H7 (cell line): ENCODE data around the gene TOMM40. TPM values are rescaled to one million over a fixed set of nuclear protein-coding genes. Genes with fewer than 3 reads are reported as not detected.
A peak's percentile ranks its signal among the peaks of the same experiment; 100 is the strongest.

Experiments
- DNase-seq: peaks from one replicate; pipeline ENCODE4 v3.0.0; 2012
- H3K27me3 ChIP-seq: 2 replicates; pipeline ENCODE4 v1.6.0; 2011; ENCODE audit warnings: mild to moderate bottlenecking, low read length; ENCODE audit not compliant: control insufficient read depth, insufficient read depth
- H3K36me3 ChIP-seq: replicated peaks from 2 replicates; pipeline ENCODE4 v1.5.1; 2011; ENCODE audit warnings: low read length; ENCODE audit not compliant: control insufficient read depth, insufficient read depth
- H3K4me3 ChIP-seq: 2 replicates; pipeline ENCODE4 v1.5.1; 2011; ENCODE audit warnings: low read depth, mild to moderate bottlenecking, control low read depth, low read length, moderate library complexity; ENCODE audit not compliant: insufficient read depth
- total RNA-seq: library from RNA; depleted of rRNA; stranded (reverse); fragments of >200 nt; shearing (Covaris generic); gene quantifications from 2 replicates; pipeline ENCODE4 v1.2.3, GENCODE V29; 2014; rRNA removed

Gene TOMM40
- 160 and 204 TPM in 2 replicates for total RNA-seq

DNA sequence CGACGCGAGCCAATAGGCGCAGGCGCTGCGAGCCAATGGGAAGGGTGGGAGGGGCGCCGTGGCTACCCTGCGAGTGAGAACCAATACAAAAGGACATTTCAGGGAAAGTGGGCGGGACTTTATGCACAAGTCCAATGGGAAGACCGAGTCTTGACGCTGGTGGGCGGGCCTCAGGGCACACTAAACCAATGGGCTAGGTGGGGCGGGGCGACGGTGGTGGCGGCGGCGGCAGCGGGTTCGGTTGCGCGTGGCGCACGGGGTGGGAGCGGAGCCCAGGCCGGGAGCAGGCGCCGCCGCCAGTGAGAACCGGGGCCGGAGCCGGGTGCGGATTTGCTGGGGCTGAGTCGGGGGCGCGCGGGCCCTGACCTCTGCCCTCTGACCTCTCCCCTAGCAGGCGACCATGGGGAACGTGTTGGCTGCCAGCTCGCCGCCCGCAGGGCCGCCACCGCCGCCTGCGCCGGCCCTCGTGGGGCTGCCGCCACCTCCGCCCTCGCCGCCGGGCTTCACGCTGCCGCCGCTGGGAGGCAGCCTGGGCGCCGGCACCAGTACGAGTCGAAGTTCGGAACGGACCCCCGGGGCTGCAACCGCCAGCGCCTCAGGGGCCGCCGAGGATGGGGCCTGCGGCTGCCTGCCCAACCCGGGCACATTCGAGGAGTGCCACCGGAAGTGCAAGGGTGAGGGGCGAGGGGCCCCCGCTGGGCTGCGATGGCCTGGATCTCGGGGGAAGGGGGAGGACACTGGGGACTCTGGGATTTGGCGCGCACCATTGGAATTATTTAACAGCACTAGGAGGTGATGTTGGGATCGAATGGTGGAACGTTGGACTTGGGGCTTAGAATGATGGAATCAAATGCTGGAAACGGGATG lies at the start of gene TOMM40:
TOMM40 (plus strand) TSS at position 239 of the 867 bp plus-strand sequence; CDS start at position 401, 162 bp downstream.
- peak; percentile 86 for DNase-seq

DNA sequence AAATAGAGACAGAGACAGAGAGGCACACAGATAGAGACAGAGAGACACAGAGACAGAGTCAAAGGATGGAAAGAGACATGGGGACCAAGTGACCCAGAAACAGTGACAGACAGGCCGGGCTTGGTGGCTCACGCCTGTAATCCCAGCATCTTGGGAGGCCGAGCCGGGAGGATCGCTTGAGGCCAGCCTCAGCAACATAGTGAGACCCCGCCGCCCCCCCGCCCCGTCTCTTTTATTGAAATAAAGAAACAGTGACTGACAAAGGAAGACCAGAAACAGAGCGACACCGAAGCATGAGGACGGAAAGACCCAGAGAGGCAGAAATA lies 45.8 kb upstream of the TOMM40 start:
- no peaks in the 10 kb centered on the region for H3K27me3 ChIP-seq
- DNase-seq = no peak
- H3K4me3 ChIP-seq = peak overlapping the region; percentile 69; the same call in 1 of the 2 replicates

More for the DNA sequence above, at the start of gene TOMM40:
- Histone ChIP-seq H3K36me3 (peaks cover 31% of the 10 kb centered on the region), H3K4me3 (peak within 1 kb of the TSS; percentile 80), H3K27me3 (no peaks in the 10 kb centered on the region)

DNA sequence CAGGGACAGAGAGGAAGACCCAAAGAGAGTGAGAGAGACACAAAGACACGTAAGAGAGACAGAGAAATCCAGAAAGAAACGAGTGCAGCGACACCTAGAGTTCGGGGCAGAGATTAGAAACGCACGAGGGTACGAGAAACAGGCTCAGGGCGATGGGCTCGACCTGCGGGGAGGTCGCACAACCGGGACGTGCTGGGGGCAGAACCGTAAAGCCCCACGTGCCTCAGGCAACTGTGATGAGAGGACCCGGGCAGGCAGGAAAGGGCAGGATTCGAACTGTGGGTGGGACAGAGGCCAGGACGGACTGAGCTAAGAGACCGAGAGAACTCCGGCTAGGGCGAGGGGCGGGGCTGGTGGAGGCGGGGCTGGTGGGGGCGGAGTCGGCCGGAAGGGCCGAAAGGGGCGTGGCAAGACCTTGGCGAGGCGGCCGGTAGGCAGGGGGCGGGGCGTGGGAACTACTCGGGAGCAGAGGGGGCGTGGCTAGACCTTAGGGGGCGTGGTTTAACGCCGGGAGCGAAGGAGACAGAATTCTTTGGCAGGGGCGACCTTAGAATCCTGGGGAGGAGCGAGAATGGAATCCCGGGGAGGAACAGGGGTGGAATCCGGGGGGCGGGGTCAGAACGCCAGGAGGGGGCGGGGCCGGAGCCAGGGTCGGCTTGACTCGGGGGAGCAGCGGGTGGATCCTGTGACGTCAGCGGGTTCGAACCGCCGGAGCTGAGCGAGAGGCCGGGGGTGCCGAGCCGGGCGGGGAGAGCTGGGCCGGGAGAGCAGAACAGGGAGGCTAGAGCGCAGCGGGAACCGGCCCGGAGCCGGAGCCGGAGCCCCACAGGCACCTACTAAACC lies 45.2 kb upstream of the TOMM40 start, which contains the start of gene NECTIN2:
NECTIN2 (plus strand) TSS at position 686 of the 843 bp plus-strand sequence. CDS start 229 bp downstream, outside the sequence.
- Histone ChIP-seq H3K36me3 (no peaks in the 10 kb centered on the region; the same call in 1 of the 2 replicates), H3K27me3 (no peaks in the 10 kb centered on the region), H3K4me3 (peak within 1 kb of the TSS; percentile 100)
- peak; percentile 99 for DNase-seq

More for the DNA sequence above, 45.8 kb upstream of the TOMM40 start:
- H3K36me3 ChIP-seq = no peaks in the 10 kb centered on the region; the same call in 1 of the 2 replicates

DNA sequence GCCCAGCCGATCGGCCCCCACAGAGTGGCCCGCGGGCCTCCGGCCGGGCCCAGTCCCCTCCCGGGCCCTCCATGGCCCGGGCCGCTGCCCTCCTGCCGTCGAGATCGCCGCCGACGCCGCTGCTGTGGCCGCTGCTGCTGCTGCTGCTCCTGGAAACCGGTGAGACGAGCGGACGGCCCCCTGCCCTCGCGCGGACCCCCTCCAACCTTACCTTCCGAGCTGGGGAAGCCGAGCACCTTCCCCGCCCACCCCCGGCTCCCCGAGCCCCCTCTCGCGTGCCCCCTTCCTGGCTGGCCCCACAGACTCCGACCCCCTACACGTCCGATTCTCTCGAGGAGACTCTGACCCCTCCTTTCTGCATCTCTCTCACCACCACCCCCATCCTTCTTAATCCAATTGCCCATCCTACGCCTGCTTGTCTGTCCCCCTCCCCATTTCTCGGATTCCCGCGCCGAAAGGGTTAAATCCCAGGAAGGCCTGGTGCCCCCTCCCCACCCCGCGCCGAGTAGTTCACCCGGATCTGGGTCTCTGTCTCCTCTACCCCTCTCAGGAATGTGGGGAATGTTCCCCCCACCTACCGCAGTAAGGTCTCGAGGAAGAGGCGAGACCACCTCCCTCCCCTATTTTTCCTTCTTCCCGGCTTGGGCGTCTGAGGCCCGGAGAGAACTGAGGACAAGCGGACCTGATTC lies 44.5 kb upstream of the TOMM40 start:
- DNase-seq = peak; percentile 94
- Histone ChIP-seq H3K4me3 (peak overlapping the region; percentile 100), H3K27me3 (no peaks in the 10 kb centered on the region), H3K36me3 (peaks cover 1% of the 10 kb centered on the region)

DNA sequence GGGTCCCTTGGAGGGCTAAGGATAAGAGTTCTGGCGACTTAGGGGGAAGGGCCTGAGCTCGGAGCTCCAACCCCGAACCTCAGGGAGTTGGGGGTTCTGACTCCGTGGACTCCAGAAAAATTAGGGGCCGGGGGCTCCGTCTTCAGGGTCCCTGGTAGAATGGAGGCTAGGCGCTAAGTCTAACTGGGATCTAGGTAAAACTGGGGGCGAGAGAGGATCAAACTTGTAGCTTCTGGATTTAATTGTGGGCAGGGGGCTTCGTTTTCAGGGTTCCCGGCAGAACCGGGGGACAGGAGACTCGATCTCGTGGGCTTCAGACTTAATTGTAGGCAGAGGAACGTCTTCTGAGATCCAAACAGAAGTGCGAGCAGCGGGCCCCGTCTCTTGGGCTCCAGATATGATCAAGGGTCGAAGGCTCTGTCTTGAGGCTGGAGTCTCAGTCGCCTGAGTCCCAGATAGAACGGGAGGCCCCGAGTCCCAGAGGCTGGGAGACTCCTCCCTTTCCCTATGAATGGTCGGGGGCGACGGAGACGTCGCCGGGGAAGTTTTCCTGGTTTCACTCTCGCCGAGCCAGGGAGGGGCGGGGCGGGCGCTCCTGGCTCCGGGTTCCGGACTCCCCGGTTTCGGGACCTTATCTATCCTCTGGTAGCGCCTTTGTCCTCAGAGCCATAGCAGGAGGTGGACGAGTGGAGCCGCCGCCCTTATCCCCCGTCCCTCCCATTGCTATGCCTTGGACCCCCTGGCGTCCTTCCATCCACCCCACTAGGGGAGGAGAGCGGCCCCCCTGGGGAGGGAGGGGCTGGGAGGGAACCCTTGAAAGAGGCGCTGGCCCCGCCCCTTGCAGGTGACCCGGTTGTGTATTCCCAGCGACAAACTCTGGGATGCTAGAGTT lies 43.7 kb upstream of the TOMM40 start:
- no peaks in the 10 kb centered on the region for H3K27me3 ChIP-seq
- peak; percentile 76 for DNase-seq
- H3K36me3 ChIP-seq = peaks cover 1% of the 10 kb centered on the region

DNA sequence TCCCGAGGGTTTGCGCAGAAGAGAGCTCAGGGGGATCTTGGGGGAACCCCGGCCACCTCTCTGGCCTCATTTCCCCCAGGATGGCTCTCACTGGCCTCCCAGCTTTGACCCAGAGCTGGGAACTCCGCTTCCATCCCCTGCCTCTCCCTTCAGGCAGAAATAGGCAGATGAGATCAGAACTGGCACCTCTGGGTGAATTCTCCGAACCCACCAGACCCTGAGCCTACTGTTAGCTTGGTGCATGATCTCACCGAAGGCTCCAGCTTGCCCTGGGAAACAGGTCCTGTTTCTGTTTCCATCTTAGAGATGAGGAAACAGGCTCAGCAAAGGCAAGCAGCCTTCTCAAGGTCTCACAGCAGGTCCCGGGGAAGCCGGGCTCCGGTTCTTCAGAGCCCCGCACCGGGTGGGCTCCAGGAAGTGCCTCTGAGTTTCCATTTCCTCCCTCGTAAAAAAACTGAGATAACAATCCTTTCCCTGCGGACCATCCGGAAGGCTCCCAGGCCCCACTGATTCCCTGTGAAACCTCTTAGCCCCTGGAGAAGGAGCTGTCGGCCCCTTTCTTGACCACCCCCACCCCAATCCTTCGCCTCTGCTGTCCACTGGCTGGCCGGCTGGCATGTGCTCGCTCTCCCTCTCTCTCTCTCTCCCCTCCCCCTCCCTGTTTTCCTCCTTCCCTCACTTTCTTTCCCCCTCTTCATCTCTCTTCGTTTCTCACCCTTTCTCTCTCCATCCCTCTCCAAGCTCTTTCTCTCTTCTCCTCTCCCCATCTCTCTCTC lies 42.8 kb upstream of the TOMM40 start:
- peaks cover 1% of the 10 kb centered on the region for H3K36me3 ChIP-seq
- no peaks in the 10 kb centered on the region for H3K27me3 ChIP-seq
- peak; percentile 82 for DNase-seq
- H3K4me3 ChIP-seq = peak overlapping the region; percentile 100

More for the DNA sequence above, 43.7 kb upstream of the TOMM40 start:
- H3K4me3 ChIP-seq = peak overlapping the region; percentile 100

DNA sequence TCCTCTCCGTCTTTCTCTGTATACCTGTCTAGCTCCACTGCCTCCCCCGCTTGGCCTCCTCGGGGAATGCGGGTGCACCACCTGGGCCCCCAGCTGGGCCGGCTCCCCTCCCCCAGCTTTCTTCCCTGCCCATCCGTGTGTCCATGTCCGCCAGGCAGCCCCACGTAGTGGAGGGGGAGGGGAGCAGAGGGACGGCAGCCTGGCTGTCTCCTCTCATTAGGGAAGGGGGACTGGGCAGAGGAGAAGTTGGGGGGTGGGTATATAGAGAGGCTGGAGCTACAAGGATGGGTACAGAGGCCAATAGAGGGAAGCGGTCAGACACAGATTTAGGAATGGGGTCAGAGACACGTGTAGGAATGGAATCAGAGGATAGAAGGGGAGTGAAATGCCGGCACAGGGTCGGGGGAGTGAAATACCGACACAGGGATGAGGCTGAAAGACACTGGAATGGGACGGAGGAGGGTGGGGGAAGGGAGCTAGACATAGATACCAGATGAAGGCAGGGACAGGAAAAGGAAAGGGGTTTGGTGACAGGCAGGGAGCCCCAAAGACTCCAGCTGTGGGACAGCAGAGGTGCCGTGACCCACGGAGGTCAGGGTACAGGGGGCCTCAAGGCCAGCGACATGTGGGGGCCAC lies 42.1 kb upstream of the TOMM40 start:
- peak overlapping the region; percentile 100 for H3K4me3 ChIP-seq
- no peaks in the 10 kb centered on the region for H3K27me3 ChIP-seq
- H3K36me3 ChIP-seq = peaks cover 1% of the 10 kb centered on the region
- DNase-seq = peak; percentile 60

DNA sequence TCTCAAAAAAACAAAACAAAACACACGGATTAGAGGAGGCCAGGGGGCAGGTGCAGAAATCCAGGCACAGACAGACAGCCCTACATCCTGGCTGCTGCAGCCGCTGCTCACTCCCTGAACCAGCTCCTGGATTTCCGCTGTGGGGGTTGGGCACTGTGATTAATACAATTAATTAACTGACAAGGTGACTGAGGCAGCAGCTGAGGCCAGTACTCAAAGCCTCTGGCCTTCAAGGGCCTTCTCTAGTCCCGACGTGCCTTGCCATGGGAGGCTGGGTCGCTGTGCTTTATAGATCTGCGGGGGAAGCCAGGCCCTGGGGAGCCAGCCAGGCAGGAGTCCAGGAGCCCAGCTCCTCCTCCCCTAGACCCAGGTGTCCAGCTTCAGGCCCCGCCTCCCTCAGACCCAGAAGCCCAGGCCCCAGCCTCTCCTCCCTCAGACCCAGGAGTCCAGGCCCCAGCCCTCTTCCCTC lies 40.4 kb upstream of the TOMM40 start:
- peak; percentile 49 for DNase-seq

DNA sequence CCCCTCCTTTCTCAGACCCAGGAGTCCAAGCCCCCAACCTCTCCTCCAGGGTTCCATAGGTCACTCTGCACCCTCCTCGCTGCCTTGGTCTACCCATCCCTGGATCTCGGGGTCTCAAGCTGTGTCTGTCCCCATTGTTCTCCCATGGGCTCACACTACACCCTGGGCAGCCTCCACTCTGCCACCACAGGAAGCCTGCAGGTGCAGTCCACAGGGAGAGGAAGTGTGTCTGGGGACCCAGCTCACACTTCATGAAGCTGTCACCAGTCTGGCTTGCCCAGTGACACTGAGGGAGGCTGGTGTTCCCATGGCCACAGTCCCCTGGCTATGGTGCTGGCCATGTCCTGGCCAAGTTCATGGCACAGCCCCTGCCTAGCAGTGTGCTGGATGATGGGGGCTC lies 39.6 kb upstream of the TOMM40 start:
- H3K36me3 ChIP-seq = peaks cover 2% of the 10 kb centered on the region
- no peak overlapping the region for H3K4me3 ChIP-seq

More for the DNA sequence above, 40.4 kb upstream of the TOMM40 start:
- Histone ChIP-seq H3K4me3 (no peak overlapping the region), H3K36me3 (peaks cover 1% of the 10 kb centered on the region), H3K27me3 (no peaks in the 10 kb centered on the region)

DNA sequence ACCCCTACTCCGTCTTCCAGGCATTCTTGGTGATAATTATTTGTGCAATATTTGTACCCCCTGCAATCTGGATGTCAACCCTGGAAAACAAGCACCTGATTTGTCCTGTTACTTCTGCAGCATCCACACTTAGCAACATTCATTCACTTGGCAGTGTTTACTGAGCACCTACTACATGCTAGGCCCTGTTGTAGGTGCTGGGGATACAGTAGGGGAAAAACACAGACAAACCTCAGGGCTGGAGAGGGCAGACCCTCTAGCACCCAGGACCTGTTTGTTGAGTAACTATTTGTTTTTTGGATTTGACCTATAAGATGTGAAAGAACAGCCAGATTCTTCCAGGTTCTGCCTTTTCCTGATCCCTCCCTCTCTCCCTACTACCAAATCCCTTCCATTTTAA lies 35.4 kb upstream of the TOMM40 start:
- DNase-seq = no peak
- Histone ChIP-seq H3K27me3 (no peaks in the 10 kb centered on the region), H3K4me3 (no peak overlapping the region), H3K36me3 (peaks cover 2% of the 10 kb centered on the region)

More for the DNA sequence above, 39.6 kb upstream of the TOMM40 start:
- peak; percentile 22 for DNase-seq
- H3K27me3 ChIP-seq = no peaks in the 10 kb centered on the region

DNA sequence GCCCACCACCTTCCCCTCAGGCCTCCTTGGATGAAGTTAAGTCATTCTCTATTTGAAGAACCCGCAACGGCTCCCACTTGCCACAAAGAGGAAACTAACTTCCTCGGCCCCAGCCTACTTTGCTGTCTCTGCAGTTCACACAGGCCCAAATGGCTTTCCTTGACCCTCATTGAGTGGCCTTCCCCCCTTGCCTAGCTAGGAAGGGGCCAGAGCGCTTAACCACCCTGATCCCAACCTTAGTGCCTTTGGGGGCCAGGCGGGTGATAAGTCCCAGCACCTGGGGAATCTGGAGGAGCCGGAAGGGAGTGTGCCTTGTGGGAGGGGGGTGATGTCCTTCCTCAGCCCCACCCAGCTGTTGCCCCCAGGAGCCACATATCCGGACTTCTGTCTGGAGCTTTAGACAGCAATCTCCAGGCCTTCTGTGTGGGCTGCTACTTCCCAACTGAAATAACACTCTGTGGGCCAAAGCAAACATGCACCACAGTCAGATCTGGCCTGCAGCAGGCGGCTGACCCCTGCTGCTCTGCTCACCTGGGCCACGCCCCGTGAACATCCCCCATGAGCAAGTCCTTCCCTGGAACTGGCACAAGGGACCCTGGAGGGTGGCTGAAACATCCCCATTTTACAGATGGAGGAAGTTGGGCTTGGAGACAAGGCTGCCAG lies 34.5 kb upstream of the TOMM40 start:
- Histone ChIP-seq H3K36me3 (peaks cover 1% of the 10 kb centered on the region; the same call in 1 of the 2 replicates), H3K27me3 (no peaks in the 10 kb centered on the region), H3K4me3 (no peak overlapping the region)
- peak; percentile 39 for DNase-seq

DNA sequence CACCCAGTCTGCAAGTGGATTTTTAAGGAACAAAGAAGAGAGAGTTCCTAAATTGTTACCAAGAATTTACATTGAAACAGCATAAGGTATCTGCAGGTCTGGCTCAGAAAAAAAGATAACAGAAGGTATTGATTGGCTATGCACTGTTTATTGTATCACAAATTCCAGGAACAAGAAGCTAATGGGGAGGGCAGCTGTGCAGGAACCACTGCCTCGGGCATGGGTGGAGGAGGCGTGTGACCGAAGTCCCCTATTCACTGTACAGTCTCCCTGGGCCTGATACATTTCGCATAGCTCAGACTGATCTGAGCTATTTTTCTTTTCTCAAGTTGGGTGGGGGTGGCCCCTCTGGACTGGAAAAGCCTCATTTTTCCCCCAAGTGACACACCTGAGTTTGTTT lies 33.2 kb upstream of the TOMM40 start:
- Histone ChIP-seq H3K4me3 (no peak overlapping the region), H3K36me3 (peaks cover 1% of the 10 kb centered on the region; the same call in 1 of the 2 replicates), H3K27me3 (no peaks in the 10 kb centered on the region)
- peak; percentile 11 for DNase-seq
